Measurements from ENCODE around the gene CBLC.
A peak's percentile ranks its signal among the peaks of the same experiment; 100 is the strongest.

CBLC gene

DNA sequence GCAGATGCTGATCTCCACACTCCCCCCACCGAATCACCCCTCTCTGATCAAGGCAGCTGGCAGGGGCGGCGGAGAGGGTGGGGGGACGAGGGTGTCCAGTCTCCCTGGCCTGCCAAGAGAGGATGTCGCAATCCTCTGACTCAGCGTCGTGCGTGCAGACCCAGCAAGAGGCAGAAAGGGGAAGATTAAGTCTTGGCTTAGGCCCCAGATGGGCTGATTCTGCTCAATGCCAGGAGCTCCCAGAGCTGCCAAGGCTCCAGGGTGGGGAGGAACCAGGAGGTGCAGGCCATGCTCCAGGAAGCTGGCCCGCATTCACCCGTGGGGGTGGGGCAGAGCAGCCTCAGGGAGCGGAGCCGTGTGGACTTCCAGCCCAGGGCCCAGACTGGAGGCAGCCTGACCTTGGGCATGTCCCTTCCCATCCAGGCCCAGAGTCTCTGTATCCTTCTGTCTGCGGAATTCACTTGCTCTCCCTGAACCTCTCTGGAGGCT is 35.8 kb upstream of the CBLC start:
- TF ChIP-seq TOX (CRISPR knock-in tag; IDR thresholded peaks at IDR 0.05; ENCODE audit: borderline replicate concordance) = no peak
- 0 out of 2 replicates have a peak, but pooled peaks have one; percentile 34 for TF ChIP-seq ISL1 (CRISPR knock-in tag; IDR thresholded peaks at IDR 0.05)
- 0 out of 2 replicates have a peak, but pooled peaks have one; percentile 19 for TF ChIP-seq ZC3H10 (CRISPR knock-in tag; IDR thresholded peaks at IDR 0.05)
- peak; percentile 72; the same call in 1 of the 2 replicates for TF ChIP-seq CSDC2 (CRISPR knock-in tag; IDR thresholded peaks at IDR 0.05)
- TF ChIP-seq ZFP3 (CRISPR knock-in tag; IDR thresholded peaks at IDR 0.05) = peak; percentile 22; the same call in 1 of the 2 replicates
- peak; percentile 73; the same call in 1 of the 2 replicates for TF ChIP-seq PATZ1 (CRISPR knock-in tag; IDR thresholded peaks at IDR 0.05; ENCODE audit: borderline replicate concordance)
- no peak for TF ChIP-seq ZNF70 (CRISPR knock-in tag; IDR thresholded peaks at IDR 0.05)
- ATAC-seq = peak; percentile 90

GRCh38 chr19:44742330-44743061 is 35.2 kb upstream of the CBLC start:
- TF ChIP-seq GLIS3 (CRISPR knock-in tag; IDR thresholded peaks at IDR 0.05) = no peak
- TF ChIP-seq ZFP3 (CRISPR knock-in tag; IDR thresholded peaks at IDR 0.05) = 0 out of 2 replicates have a peak, but pooled peaks have one; percentile 2
- peak; percentile 9 for ATAC-seq

- ATAC-seq = no peak
- TF ChIP-seq ISL1 (CRISPR knock-in tag; IDR thresholded peaks at IDR 0.05) = no peak
These were observed 32.8 kb upstream of the CBLC start for GRCh38 chr19:44744871-44745332.

GRCh38 chr19:44745341-44745831 is 32.3 kb upstream of the CBLC start:
- TF ChIP-seq, protein P1, sequence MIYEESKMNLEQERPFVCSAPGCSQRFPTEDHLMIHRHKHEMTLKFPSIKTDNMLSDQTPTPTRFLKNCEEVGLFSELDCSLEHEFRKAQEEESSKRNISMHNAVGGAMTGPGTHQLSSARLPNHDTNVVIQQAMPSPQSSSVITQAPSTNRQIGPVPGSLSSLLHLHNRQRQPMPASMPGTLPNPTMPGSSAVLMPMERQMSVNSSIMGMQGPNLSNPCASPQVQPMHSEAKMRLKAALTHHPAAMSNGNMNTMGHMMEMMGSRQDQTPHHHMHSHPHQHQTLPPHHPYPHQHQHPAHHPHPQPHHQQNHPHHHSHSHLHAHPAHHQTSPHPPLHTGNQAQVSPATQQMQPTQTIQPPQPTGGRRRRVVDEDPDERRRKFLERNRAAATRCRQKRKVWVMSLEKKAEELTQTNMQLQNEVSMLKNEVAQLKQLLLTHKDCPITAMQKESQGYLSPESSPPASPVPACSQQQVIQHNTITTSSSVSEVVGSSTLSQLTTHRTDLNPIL (CRISPR knock-in tag; IDR thresholded peaks at IDR 0.05; ENCODE audit: low read depth) = no peak
- no peak for TF ChIP-seq ZNF565 (CRISPR knock-in tag; conservative IDR thresholded peaks at IDR 0.05; ENCODE audit: low read depth)
- TF ChIP-seq PPARA (CRISPR knock-in tag; IDR thresholded peaks at IDR 0.05; ENCODE audit: borderline replicate concordance) = no peak
- no peak for TF ChIP-seq GLIS3 (CRISPR knock-in tag; IDR thresholded peaks at IDR 0.05)
- TF ChIP-seq OSR1 (CRISPR knock-in tag; IDR thresholded peaks at IDR 0.05) = no peak
- no peak for TF ChIP-seq SNAI2 (CRISPR knock-in tag; IDR thresholded peaks at IDR 0.05)
- no peak for TF ChIP-seq BACH2 (CRISPR knock-in tag; IDR thresholded peaks at IDR 0.05; ENCODE audit: borderline replicate concordance)
- TF ChIP-seq ARNTL (CRISPR knock-in tag; IDR thresholded peaks at IDR 0.05; ENCODE audit: borderline replicate concordance, low read depth) = no peak
- no peak for TF ChIP-seq CSDC2 (CRISPR knock-in tag; IDR thresholded peaks at IDR 0.05)
- TF ChIP-seq, protein P2, sequence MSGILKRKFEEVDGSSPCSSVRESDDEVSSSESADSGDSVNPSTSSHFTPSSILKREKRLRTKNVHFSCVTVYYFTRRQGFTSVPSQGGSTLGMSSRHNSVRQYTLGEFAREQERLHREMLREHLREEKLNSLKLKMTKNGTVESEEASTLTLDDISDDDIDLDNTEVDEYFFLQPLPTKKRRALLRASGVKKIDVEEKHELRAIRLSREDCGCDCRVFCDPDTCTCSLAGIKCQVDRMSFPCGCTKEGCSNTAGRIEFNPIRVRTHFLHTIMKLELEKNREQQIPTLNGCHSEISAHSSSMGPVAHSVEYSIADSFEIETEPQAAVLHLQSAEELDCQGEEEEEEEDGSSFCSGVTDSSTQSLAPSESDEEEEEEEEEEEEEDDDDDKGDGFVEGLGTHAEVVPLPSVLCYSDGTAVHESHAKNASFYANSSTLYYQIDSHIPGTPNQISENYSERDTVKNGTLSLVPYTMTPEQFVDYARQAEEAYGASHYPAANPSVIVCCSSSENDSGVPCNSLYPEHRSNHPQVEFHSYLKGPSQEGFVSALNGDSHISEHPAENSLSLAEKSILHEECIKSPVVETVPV (CRISPR knock-in tag; IDR thresholded peaks at IDR 0.05) = no peak
- TF ChIP-seq, protein P3, sequence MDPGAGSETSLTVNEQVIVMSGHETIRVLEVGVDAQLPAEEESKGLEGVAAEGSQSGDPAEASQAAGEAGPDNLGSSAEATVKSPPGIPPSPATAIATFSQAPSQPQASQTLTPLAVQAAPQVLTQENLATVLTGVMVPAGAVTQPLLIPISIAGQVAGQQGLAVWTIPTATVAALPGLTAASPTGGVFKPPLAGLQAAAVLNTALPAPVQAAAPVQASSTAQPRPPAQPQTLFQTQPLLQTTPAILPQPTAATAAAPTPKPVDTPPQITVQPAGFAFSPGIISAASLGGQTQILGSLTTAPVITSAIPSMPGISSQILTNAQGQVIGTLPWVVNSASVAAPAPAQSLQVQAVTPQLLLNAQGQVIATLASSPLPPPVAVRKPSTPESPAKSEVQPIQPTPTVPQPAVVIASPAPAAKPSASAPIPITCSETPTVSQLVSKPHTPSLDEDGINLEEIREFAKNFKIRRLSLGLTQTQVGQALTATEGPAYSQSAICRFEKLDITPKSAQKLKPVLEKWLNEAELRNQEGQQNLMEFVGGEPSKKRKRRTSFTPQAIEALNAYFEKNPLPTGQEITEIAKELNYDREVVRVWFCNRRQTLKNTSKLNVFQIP (CRISPR knock-in tag; IDR thresholded peaks at IDR 0.05; ENCODE audit: borderline replicate concordance, low read depth) = no peak
- TF ChIP-seq ESRRG (CRISPR knock-in tag; IDR thresholded peaks at IDR 0.05) = no peak
- TF ChIP-seq ZNF70 (CRISPR knock-in tag; IDR thresholded peaks at IDR 0.05) = no peak
- no peak for TF ChIP-seq ZC3H10 (CRISPR knock-in tag; IDR thresholded peaks at IDR 0.05)
- TF ChIP-seq RARB (CRISPR knock-in tag; IDR thresholded peaks at IDR 0.05) = no peak
- ATAC-seq = peak; percentile 24
